NCI-H1436 treated with DMSO at 0.1 percent for 48 hours (cell line): ENCODE data around the gene EPHB2.
"Not testable (repeated sequence)": the region's sequence is repeated elsewhere in the genome, so short reads cannot be mapped to it uniquely, and the experiment has no call there.

ENCODE experiments used
- DNase-seq: peaks from one replicate; lab custom pipeline; 2025; lab: John Stamatoyannopoulos, UW

Gene EPHB2

DNA sequence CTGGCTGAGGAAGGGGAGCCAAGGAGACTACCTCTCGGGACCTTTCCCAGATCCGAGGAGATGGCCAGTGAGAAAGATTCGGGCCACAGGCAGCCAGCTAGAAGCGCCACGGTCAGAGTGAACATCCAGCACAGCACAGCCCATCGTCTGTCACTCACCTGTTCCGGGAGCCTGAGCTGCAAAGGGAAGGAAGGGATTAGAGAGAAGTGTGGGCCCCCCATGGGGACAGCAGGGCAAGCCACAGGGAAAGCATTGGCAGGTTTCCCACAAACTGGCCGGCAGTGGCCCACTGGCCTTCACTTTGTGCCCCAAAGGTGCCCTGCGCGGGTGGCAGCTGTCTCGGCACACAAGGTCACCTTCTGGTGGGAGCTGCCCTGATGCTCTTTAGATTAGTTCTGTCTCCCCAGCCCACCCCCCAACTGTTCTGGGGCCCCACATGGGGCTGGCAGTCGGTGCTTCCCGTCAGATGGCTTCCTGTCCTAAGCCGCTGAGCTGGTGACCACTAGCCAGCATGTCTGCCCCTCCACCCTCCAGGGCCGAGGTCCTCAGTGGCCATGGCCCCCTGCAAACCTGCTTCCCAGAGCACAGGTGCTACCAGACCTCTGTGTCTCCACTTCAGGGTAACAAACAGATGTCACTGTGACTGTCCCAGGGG lies 205.3 kb downstream of the EPHB2 start:
- DNase-seq = no peak

DNA sequence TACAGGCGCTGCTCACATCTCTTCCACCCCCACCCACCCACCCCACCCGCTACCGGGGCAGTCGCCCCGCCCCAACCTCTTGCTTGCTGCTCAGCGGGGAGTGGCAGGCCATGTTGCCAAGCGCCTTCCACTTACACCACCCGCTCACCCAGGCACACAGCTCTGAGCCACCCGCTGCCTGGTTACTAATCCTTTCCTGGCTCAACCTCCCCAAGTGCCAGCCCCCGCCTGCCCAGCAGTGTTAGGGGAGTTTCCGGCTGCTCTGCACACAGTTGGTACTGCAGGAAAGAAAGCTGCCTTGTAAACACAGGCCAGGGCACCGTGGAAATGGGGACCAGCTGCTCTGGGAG lies 205.8 kb downstream of the EPHB2 start:
- peak; percentile 25 for DNase-seq

DNA sequence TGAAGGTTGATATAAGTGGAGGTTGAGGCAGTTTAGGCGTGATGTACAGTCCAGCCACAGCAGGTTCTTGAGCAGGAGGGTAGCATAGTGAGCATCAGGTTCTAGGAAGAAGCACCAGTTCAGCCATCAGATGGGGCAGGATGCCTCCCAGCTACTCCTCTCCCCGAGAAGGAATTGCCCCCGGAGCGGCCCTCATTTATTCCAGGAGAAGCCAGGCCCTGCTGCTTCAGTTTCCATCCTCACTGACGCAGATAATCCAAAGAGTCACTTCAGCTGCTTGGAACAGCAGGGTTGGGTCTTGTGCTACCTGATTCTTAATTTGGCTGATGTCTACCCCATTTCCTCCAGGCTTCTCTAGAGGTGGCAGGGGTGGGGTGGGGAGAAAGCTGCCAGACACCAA lies 207.3 kb downstream of the EPHB2 start:
- DNase-seq = no peak

DNA sequence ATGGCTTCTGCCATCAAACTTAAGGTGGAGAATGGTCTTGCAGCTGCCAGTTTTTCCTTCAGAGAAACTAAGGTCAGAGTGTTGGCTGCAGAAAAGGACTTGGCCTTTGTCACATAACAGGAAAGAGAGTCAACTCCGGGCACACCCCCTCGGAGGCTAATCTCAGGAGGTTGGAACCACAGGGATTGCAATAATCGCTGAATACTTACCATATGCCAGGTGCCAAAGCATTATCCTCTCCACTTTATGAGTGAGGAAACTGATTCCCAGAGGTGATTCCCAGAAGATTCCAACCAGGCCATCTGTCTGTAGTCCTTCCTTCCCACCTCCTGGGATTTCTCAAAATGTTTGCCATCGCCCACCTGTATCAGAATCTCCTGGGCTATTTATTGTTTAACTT lies 208.0 kb downstream of the EPHB2 start:
- no peak for DNase-seq

DNA sequence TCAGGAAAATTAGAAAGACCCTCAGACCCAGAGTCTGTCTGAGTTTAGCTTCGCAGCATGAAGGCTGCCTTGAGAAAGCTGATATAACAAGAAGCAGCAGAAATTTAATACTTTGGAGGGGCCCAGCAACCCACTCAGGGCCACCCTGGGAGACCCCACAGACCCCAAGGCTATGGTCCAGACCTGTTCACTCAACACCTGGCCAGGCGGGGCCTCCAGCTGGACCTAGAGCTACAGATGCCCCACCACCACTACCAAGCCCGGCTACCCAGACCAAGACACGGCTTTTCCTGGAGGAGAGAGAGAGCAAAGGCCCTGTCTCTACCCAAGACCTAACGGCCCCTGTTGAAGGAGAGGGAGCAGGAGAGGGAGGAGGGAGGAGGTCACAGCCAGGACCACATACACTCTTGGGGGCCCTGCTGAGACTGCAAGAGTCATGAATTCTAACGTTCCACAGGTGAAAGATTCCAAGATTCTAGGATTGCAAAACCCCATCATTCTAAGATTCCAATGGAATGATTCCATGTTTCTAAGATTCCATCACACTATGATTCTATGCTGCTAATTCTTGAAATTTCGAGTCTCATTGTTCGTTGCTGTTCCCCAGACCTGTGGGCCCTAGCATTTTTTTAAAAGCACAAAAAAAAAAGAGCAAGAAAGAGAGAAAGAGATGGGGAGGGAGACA lies 208.8 kb downstream of the EPHB2 start:
- DNase-seq = no peak

DNA sequence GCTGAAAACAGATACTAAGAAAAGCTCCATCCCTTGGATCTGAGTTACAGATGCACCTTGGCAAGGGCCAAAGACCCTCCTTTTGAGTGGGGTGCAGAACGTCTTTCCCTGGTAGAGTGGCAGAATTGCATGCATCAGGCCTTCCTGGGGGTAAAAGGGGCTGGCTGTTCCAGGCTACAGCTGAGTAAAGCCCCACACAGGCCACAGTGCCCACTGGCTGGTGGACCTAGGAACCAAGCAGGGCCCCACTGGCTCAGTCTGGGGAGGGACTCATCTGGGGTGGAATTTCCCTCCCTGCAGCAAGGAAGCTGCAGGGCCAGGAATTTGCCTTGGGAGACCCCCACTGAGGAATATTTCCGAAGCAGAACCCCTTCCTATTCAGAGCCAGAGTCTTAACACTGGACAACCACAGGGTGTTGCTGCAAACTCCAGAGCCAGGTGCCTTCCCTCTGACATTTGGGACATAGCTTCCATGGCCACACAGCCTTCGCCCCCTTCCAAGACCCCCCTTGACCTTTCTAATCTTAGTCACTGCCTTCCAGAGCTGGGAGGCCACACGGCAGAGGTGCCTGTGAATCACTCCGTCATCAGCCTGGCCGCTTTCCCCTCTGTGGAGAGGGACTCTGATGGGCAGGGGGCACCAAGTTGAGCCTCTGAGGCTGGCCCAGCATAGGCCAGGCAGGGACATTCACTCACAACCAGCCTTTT lies 209.5 kb downstream of the EPHB2 start:
- DNase-seq = no peak

DNA sequence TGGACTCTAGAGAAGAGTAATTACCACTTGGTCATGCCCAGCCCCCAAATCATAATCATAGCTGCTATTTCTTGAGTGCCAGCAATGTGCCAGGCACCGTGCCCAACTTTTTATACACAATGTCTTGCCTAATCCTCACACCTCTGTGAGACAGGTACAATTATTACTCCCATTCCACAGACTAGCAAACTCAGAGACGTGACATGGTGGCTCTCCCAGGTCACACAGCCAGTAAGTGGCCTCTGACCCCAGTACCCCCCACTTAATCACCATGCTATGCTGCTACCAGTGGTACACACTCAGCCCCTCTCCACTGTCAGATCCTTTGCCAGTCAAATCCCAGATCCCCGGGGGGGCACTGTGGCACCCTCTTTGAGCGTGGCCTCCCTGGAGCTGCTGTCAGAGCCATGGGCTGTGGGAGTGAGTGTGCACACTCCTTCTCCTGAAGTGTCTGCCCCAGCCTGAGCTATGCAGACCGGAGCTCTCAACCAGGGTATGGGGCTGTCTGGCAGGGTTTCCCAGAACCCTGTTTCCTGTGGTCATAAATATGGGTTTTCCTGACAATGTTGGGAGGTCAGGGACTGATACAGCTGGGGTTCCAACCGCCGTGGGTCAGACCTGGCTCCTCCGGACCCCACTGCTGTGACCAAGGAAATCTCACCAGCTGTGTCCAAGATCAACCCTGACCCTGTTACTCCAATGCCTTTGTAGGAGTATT lies 210.3 kb downstream of the EPHB2 start:
- DNase-seq = no peak

DNA sequence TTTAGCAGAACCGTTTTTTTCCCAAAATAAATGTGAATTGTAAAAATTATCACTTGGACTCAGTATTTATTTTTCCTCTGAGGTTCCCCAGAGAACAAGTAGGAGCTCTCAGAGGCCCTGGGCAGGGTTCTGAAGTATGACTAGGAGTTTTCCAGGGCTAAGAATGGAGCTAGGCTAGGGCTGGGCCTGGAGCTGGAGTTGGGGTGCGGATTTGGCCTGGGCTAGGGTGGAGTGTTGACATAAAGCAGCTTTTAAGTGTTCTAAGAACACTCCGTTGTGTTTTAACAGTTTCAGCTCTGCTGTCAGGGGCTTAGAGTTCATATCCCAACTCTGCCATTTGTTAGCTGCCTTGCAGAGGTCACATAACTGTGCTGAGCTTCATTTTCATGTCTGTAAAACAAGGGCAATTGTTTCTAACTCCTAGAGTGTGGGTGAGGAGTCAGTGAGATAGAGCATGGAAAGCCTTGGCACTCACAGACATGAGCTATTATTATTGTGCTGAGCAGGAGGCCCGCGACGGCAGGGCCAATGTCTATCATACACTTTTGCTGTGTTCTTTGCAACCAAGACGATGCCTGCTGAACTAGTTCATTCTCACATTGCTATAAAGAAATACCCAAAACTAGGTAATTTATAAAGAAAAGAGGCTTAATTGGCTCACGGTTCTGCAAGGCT lies 210.9 kb downstream of the EPHB2 start:
- no peak for DNase-seq

DNA sequence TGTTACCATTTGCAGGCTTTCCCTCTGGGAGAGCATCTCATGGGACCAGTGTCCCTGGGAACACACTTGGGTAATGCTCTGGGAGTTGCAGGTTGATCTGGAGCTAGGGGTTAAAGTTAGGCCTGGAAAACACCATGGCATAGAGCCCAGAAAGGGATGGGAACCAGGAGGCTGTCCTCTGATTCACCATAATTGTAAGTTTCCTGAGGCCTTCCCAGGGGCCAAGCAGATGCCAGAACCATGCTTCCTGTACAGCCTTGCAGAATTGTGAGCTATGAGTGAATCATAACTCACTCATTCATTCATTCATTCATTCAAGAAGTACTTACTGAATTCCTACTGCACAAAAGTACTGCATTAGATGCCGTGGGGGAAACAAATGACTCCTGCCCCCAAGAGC lies 212.0 kb downstream of the EPHB2 start:
- DNase-seq = no peak

DNA sequence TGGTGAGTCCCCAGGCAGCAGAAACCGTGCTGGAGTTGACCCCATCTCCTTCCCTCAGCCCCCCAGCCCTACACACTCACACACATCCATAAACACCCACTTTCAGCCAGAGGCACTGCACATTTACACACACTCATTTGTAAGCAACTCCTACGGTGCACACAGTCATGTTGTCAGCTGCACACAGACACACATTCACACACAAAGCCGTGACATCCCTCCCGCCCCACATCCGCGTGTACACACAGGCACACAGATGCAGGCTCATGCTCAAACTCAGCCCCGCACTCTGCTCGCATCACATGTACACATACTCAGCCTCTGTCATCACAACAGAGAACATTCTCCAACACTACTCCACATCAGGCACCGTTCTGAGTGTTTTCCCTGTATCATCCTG lies 214.5 kb downstream of the EPHB2 start:
- no peak for DNase-seq

DNA sequence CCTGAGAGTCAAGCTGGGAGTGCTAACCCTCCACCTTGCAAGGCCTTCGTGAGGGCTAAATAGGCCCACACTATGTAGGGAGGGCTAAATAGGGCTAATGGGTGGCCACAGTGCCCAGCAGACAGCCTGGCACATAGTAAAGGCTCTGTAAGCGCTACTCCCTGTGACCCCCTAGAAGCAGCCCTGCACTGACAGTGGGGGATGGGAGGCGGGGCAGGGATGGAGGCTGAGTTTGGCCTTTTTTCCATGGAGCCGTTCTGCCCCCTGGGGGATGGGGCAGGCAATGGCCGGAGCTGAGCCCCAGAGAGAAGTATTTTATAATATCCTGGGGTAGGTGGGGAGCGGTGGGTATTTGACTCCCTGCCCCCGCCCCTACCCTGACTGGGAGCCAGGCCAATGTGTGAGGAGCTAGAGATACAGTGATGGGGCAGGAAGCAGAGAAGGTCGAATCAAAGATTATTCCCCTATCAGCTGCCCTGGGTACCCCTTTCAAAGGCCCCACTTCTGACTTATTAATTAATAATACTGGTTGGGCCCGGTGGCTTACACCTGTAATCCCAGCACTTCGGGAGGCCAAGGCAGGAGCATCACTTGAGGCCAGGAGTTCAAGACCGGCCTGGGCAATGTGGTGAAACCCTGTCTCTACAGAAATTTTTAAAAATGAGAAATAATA lies 219.7 kb downstream of the EPHB2 start:
- no peak for DNase-seq

DNA sequence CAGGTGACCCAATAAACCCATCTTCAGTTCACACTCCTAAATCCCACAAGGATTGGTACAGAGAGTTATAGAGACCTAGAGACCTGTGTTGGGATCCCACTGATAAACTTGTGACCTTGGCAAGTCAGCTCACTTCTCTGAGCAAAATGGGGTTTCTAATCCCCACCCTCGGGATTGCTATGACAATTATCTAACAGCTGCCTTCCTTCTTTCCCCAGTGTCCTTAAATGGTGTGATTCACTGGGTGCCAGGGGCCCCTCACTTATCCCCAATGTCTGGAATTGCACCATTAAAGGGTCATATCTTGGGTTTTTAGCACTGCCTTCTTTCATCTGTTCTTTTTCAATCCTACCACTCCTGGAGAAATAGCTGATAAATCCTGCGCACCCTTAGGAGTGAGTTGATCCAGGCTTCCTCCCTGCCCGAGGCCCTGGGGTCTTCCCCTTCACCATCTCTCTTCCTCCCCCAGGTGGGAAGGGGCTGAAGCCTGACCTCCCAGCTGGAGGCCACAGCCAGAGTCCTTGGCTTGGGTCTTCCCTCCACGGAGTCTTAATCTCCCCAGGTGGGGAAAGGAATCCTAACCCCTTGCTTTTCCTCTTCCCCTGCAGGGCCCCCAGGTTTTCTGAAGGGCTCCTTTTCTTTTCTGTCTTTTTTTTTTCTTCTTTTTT lies 222.3 kb downstream of the EPHB2 start:
- DNase-seq = no peak

DNA sequence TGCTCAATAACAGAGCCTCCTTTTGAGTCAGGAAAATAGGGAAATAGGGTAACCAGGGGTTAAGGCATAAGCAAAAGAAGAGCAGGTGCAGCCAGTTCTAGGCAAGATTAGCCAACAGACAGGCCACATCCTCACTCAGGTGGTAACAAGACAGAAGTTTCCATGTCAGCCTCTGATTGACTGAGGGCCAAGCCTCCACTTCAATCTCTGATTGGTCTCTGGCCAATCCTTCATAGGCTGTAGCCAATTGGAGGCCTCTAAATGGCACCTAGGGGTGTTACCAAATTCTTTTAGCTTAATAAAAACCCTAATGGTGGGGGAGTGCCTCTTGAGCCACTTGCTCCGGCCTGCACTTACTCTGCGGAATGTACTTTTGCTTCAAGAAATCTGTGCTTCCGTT lies 224.8 kb downstream of the EPHB2 start:
- DNase-seq = no peak

DNA sequence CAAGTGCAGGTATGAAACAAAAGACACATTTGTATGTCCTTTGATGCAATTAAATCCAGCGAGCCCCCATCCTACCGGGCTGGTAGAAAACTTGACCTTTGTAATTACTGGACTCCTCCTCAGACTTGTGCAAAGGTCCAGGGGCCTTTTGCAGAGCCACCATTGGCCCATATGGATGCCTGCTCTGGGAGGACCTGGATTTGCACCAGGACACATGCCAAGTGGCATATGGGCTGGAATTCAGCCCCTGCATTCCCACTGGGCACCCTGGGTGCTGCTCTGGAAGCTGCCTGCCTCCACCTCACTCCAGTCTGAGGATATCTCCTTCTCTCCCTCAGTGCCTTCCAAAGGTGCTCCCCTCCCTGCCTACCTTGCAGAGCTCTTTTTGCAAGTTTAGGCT lies 226.0 kb downstream of the EPHB2 start:
- no peak for DNase-seq

DNA sequence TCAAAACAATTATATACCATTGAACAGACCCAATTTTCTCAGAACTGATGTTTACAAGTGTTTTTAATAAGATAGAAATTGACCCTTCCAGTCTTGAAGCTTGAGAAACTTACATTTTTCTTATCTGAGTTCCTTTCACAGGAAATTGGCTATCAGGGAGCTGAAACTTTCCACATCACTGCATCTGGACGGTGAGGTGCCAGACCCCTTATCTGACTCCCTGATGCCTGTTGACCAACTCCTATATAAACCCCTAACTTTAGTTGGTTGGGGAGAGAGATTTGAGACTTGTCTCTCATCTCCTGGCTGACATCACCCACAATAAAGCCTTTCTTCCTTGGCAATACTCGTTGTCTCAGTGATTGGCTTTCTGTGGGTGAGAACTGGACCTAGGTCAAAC lies 230.6 kb downstream of the EPHB2 start:
- no peak for DNase-seq

DNA sequence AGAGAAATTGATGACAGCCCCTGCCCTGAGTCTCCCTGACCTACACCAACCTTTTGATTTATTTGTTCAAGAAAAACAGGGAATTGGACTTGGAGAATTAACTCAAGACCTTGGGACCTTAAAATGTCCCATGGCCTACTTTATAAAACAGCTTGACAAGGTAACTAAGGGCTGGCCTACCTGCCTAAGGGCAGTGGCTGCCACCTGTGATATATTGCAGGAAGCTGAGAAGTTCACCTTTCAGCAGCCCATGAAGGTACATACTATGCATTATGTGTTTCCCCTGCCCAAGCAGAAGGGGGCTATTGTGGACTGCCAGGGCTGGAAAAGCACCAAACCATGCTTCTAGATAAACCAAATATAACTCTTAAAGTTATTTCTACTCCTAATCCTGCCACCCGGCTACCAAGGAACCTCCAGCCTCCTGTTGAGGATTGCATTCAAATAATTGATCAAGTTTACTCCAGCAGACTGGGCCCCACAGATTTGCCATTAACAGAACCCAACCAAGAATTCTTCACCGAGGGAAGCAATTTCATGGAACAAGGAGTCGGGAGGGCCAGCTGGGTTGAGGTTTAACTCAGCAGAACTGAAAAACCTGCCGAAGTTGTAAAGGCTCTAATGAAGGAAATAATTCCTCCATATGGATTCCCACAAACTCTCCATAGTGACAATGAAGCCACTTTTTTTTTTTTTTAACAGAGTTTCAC lies 233.9 kb downstream of the EPHB2 start:
- no peak for DNase-seq

DNA sequence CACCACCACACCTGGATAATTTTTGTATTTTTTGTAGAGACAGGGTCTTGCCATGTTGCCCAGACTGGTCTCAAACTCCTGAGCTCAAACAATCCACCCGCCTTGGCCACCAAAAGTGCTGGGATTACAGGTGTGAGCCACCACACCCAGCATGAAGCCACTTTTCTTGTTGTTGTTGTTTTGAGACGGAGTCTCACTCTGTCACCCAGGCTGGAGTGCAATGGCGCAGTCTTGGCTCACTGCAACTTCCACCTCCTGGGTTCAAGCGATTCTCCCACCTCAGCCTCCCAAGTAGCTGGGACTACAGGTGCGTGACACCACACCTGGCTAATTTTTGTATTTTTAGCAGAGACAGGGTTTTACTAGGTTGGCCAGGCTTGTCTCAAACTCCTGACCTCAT lies 234.5 kb downstream of the EPHB2 start:
- DNase-seq = not testable (repeated sequence)

DNA sequence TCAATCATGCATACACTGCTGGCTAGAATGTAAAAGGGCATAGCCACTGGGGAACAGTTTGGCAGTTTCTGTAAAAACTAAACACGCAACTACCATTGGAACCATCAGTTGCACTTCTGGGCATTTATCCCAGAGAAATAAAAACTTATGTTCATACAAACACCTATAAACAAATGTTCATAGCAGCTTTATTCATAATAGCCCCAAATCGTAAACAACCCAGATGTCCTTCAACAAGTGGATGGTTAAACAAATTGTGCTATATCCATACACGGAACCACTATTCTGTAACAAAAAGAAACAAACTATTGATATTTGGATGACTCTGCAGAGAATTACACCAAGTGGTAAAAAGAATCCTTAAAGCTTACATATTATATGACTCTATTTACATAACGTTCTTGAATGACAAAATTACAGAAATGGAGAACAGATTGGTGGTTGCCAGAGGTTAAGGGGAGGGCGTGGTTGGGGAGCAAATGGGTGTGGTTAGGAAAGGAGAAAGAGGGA lies 239.2 kb downstream of the EPHB2 start:
- DNase-seq = no peak

DNA sequence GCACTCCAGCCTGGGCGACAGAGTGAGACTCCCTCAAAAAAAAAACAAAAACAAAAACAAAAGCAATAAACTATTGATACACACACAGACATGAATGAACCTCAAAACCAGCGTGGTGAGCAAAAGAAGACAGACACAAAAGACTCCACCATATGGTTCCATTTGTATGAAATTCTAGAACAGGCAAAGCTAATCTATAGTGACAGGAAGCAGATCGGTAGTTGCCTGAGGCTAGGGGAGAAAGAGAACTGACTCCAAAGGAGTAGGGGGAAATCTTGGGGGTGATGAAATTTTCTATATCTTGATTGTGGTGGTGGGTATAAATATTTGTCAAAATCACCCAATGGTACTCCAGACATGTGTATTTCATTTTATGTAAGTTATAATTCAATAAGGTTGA lies 241.2 kb downstream of the EPHB2 start:
- no peak for DNase-seq

DNA sequence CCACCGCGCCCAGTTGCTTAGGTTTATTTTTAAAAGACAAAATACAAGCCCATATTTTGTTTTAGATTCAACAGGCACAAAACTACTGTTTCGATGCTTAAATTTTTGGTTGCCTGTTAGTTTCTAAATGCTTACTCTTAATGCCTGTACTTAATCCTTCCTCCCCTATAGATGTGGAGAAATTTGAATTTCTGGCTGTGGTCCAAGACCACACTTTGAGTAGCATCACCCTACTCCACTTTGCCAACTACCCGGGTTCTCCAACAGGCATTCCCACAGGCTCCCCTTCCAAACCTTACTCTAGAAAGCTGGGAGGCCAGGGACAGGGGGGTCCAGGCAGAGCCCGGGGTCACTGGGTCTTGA lies 242.0 kb downstream of the EPHB2 start:
- DNase-seq = no peak
